IPS-18c (cell line): ENCODE data around the gene CHID1.

Source experiments
- H3K4me3 ChIP-seq: 2 replicates; pipeline ENCODE4 v1.7.0; 2013; ENCODE audit warnings: low read depth, mild to moderate bottlenecking, low read length, moderate library complexity; ENCODE audit not compliant: insufficient read depth
- H3K9me3 ChIP-seq: one replicate; pipeline ENCODE4 v1.6.1; 2013; ENCODE audit warnings: mild to moderate bottlenecking, low read length, moderate library complexity; ENCODE audit not compliant: control insufficient read depth, insufficient read depth

CHID1 gene

DNA sequence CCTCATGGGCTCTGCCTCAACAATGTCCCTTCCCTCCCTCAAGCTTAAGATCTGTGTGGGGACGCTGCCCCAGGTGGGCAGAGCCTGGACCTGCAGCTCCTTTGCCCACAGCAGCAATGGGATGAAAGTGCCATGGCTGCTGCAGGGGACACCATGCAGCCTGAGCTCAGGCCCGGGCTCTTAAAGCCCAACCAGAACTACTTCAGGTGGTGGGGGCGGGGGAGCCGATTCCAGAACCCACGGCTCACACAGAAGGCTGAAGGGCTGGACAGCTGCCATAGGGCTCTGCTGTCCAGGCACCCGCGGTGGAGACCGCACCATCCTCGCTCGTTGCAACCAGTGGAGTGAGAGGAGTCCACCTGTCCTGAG, 12.5 kb downstream of the CHID1 start:
- Histone ChIP-seq H3K9me3 (no peaks in the 10 kb centered on the region), H3K4me3 (no peak overlapping the region)

DNA sequence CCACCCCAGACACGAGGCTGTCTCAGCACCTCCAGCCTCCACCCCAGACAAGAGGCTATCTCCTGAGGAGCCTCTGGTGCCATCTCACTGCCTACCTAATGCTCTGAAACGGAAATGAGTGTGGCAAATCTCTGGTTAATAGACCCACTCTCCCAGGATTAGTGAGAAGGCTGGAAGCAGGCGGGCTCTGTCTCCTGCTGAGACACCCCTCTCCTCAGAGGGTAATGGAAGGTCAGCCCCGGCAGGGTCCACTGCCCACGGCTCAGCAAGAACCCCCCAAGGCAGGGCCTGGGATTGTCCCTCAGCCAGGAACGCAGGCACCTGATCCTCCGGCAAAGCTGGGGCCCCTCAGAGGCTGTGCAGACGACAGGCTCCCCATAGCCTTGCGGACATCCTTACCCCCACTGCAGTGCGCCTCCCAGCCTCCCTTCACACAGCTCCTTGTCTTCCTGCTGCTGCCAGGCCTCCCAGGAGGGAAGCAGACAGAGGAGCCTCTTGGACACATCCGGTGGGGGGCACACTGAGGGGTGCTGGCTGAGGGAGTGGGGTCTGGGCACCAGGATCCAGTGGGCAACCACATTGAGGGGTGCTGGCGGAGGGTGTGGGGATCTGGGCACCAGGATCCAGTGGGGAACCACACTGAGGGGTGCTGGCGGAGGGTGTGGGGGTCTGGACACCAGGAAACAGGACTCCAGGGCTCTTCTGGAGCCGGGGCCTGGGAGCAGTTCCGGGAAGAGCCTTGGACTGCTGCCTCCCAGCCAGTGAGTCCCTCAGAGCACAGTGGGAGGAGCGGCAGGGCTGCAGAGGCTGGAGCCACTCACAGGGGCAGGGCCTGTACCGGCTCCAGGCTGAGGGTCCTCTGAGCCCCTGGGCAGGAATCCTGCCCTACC, 13.1 kb downstream of the CHID1 start:
- H3K9me3 ChIP-seq: no peaks in the 10 kb centered on the region
- no peak overlapping the region for H3K4me3 ChIP-seq

GRCh38 chr11:895331-896110, 15.1 kb downstream of the CHID1 start:
- no peak overlapping the region for H3K4me3 ChIP-seq
- H3K9me3 ChIP-seq: no peaks in the 10 kb centered on the region

GRCh38 chr11:894575-895201, 15.9 kb downstream of the CHID1 start:
- Histone ChIP-seq H3K4me3 (no peak overlapping the region), H3K9me3 (no peaks in the 10 kb centered on the region)

- no peak overlapping the region for H3K4me3 ChIP-seq
- no peaks in the 10 kb centered on the region for H3K9me3 ChIP-seq
Observed at GRCh38 chr11:893008-893654, 17.5 kb downstream of the CHID1 start.

DNA sequence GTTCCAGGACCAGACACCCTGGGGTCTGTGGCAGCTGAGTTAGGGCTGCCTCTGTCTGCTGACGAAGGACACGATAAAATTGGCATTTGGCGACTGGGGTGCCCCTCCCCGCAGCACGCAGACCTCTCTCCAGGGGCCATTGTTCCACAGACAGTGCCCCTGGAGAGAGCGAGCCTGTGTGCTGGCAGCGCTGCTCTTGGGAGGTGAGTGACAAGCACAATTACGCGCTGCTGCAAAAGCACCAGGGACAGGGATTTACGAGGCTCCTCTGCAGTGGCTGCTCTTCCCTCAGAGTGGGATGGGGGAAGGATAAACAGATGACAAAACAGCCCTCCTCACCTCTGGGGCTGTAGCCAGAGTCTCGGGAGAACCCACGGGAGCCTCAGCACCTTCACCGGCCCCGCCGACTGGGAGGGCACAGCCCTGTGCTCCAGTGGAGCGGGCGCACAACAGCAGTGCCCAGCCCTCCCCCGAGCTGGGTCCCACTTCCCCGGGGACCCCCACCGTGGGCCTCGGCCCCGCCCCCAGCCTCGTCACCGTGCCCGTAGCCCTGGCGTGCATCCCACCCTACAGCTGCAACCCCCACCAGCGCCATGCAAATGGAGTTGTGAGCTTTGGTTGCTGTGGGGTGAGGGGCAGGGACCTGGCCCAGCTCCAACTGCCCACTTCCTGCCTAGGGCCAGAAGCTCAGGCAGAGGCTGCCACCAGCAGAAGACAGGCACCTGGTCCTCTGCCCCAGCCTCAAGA, 19.6 kb downstream of the CHID1 start:
- Histone ChIP-seq H3K9me3 (no peaks in the 10 kb centered on the region), H3K4me3 (no peak overlapping the region)

DNA sequence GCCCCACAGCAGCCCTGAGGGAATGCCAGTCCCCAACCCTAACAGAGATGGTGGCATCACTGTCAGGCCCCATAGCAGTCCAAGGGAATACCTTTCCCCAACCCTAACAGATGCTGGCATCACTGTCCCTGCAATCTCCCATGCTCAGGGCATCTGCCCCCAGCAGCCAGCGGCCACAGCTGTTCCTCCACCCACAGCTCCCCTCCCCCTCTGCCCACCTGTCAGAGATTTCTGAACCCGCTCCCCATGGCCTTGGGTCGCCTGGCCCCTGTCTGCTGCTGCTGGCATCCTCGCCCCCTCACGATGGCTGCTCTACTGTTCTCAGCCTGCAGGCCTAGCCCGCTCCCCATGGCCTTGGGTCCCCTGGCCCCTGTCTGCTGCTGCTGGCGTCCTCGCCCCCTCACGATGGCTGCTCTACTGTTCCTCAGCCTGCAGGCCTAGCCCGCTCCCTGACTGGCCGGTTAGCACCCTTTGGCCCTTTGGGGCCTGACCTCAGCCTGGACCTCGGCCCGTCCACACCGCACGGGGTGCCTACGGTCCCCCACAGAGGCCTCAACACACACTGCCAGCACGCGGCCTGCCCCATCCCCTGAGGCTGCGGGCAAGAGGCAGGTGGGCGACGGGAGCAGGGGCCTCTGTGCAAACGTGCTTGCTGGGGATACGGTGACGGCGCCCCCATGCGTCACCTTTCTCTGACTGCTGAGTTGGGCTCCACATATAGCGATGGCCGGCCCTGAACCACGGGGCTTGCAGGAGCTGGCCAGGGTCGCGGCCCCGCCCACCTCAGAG, 20.7 kb downstream of the CHID1 start:
- Histone ChIP-seq H3K9me3 (no peaks in the 10 kb centered on the region), H3K4me3 (no peak overlapping the region)

GRCh38 chr11:889257-889656, 21.4 kb downstream of the CHID1 start:
- H3K4me3 ChIP-seq: no peak overlapping the region
- H3K9me3 ChIP-seq: no peaks in the 10 kb centered on the region

GRCh38 chr11:888310-889212, 22.0 kb downstream of the CHID1 start:
- Histone ChIP-seq H3K9me3 (no peaks in the 10 kb centered on the region), H3K4me3 (no peak overlapping the region)

DNA sequence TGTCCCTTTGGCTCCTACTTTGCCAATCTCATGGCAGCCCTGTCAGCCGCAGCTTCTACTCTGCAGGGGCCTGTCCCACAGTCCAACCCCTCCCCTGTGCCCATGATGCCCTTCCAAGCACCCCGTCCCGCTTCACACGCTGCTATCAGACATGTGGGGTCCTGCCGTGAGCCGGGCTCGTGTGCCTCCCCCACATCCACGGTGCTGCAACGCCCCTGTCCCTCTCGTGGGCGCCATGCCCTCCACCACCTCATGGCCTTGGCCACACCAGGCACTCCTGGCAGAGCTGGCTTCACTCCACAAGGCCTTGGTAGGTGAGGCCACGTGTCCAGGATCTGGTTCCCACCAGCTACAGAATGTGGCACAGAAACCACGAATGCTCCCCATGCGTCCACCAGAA, 23.0 kb downstream of the CHID1 start:
- Histone ChIP-seq H3K9me3 (no peaks in the 10 kb centered on the region), H3K4me3 (no peak overlapping the region)

GRCh38 chr11:886568-886967, 24.0 kb downstream of the CHID1 start:
- Histone ChIP-seq H3K4me3 (no peak overlapping the region), H3K9me3 (no peaks in the 10 kb centered on the region)

DNA sequence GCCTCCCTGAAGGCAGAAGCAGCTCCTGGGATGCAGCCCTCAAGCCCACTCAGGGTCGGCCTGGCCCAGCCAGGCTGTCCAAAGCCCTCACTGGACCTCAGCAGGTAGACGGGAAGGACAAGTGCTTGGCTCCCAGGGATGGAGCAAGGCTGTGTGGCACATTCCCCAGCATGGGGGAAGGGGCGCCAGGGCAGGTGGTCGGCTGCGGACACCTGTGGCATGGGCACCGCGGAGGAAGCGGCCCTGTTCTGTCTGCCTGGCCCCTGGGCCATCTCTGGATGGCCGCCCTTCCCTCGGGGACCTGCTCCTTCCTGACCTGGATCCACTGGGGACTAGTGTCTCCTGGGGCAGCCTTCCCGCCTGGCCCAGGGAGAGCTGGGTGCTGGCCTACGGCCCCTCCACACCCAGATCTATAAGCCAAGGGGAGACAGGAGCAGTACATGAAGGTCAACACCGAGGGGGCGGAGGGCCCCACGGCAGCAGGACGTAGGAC, 26.0 kb downstream of the CHID1 start:
- H3K9me3 ChIP-seq: no peaks in the 10 kb centered on the region
- H3K4me3 ChIP-seq: no peak overlapping the region

DNA sequence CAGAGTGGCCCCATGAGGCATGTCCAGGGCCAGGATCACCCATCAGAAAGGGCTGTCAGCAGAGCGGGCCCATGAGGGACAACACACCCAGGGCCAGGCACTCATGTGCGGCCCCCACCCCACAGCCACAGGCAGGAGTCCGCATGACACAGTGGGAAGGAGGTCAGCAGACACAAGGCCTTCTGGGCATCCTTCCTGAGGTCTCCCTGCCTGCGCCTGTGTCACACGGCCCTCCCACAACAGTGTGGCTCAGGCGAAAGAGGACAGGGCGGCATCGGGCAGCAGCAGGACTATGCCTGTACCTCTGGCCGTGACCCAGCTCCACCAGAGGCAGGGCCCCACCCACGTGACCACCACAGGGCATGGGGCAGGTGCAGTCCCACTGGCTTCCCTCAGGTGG, 27.1 kb downstream of the CHID1 start:
- Histone ChIP-seq H3K4me3 (no peak overlapping the region), H3K9me3 (no peaks in the 10 kb centered on the region)

DNA sequence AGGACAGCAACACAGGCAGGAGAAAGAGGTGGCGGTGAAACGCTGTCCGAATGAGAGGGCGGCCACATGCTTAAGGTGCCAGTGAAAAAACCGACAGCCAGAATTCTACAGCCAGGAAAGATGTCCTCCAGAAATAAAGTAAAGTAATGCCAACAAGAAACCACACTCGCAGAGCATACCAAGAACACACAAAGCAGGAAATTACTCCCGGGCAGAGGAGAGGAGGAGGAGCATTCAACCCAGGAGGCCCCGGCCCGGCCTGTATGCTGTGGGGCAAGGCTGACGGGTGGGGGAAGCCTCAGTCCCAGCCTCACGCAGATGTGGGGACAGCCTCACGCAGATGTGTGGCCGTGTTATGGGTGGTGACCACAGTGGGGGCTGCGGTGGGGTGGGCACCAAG, 28.0 kb downstream of the CHID1 start:
- H3K9me3 ChIP-seq: no peaks in the 10 kb centered on the region
- H3K4me3 ChIP-seq: no peak overlapping the region

DNA sequence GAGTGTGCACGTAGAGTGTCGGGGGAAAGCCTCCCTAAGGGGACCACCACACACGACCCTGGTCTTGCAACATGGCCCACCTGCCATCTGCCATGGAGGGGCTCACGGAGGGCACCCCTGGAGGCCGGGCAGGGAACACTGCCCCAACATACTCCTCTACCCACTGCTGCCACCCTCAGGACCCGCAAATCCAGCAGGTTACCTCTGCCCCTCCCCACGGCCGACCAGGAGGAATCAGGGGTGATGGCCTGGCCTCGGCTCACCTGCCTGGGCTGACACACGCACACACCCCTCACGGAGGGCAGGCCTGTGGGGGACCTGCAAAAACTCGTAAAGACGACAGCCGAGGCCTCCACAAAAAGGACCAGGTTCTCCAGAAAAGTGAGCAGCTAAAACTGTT, 30.2 kb downstream of the CHID1 start:
- H3K9me3 ChIP-seq: no peaks in the 10 kb centered on the region
- H3K4me3 ChIP-seq: no peak overlapping the region
